ENCODE results near the gene ARID1A.

Gene ARID1A

DNA sequence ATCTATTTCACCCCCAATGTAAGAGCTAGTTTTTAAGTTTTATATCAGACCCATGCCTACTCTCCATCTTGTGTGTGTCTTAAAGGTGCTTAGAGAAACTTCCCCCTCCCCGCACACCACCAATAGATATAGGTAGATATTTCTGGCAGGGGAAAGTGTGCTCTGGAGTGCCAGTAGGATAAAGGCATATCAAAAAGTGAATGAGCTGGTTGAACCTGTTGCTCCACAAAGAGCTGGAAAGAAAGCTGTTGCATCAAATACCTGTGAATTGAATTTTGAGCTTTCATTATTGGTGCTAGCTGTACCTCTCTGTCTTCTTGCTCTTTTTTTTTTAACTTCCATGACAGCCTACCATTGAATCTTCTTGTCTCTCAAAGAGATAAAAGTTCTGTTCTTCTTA, 32.8 kb downstream of the ARID1A start:
- DNase-seq (ENCODE audit: low spot score), result no peak

DNA sequence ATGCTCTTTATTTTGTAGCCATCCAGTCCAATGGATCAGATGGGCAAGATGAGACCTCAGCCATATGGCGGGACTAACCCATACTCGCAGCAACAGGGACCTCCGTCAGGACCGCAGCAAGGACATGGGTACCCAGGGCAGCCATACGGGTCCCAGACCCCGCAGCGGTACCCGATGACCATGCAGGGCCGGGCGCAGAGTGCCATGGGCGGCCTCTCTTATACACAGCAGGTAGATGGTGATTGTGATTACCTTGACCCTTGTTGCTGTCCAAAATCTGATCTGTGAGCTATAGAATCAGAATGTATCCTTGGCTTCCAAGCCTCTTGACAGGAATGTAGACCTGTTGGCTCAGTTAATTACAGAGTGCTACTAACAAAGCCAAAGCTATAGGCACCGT, 33.8 kb downstream of the ARID1A start:
- DNase-seq (ENCODE audit: low spot score), result no peak

DNA sequence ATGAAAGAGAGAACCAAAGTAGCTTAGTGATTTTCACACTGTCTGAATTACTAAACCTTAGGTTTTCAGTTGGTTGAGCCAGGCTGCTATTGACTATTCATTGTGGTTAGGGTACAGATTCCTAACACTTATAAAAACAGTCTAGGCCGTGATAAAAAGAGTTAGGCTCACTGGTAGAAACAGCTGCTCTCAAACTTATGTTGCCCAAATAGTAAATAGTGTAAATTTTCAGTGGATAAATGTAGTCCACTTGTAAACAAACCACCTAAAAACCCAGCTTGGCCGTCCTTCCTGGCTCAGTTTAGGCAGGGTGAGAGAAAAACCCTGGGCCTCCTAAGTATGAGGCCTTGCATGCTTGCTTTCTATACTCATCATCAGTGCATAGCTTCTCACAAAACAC, 34.9 kb downstream of the ARID1A start:
- DNase-seq (ENCODE audit: low spot score), result no peak

DNA sequence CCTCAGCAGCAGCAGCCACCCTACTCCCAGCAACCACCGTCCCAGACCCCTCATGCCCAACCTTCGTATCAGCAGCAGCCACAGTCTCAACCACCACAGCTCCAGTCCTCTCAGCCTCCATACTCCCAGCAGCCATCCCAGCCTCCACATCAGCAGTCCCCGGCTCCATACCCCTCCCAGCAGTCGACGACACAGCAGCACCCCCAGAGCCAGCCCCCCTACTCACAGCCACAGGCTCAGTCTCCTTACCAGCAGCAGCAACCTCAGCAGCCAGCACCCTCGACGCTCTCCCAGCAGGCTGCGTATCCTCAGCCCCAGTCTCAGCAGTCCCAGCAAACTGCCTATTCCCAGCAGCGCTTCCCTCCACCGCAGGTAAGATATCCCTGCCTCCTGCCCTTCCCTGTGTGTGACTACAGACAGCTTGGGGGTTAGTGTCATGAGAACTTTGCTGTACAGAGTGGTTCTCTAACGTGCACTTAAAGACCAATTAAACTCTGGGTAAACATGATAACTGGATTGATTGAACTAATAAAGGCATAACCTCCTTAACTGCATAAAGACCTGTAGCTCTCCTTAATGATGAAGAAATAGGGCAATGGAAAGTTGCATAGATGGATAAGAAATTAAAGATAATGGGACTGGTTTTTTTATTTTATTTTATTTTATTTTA, 35.6 kb downstream of the ARID1A start:
- no peak for DNase-seq (ENCODE audit: low spot score)

DNA sequence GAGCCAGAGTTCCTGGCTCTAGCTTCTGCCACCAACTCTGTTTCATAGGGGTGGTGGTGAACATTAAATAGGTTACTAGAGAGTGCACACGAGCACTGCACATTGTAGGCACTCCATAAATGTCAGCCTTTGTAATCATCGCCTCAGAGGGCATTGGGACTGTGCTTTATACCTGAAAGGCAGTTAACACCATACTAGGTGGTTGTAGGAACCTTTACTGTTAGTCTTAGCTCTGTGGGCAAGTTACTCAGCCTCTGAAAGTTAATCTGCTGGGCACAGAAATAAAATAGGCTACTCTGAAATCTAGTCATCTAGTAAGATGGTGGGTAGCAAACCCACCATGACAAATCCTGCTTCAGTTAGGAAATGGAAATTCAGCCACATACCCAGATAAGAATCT, 37.6 kb downstream of the ARID1A start:
- no peak for DNase-seq (ENCODE audit: low spot score)

DNA sequence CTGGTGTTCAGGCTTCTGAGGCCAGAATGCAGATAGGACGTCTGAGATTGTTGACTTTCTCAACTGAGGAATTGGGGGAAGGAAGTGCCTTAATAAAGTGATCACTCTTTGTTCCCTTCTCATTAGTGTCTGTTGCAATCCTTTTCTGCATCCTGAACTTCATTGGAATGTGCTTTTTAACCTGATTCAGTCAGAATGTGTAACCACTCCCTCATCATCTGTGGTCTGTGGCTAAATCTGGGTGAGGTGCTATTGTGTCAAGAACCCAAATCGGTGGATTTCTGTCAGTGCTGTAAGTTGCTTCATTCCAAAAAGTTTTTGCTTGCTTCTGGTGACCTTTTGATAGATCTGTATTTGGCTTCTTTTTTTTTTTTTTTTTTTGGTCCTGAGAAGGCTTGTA, 38.2 kb downstream of the ARID1A start:
- DNase-seq (ENCODE audit: low spot score), result no peak

DNA sequence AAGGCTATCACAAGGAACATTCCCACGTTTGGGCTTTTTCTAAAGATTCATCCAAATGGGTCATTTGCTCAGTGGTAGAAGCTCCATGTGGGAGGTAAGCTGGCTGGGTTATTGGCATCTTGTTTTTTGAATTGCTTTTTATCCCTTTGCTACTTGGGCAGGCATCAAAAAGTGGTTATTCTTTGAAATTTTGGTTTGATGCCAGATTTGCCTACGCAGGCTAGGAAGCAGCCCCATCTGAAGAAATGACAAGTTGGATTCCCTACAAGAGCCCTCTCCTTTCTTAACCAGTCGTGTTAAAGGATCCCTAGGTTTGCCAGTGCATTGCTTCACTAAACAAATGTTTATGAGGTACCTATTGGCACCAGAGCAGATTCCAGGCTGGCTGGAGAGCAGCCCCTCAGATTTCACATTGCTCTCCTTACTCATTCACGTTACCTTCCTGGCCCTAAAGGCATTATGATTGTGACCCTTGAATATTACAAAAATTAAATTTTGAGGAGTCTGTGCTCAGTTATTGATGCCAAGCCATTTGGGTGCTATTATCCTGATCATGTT, 38.8 kb downstream of the ARID1A start:
- DNase-seq (ENCODE audit: low spot score), result no peak

DNA sequence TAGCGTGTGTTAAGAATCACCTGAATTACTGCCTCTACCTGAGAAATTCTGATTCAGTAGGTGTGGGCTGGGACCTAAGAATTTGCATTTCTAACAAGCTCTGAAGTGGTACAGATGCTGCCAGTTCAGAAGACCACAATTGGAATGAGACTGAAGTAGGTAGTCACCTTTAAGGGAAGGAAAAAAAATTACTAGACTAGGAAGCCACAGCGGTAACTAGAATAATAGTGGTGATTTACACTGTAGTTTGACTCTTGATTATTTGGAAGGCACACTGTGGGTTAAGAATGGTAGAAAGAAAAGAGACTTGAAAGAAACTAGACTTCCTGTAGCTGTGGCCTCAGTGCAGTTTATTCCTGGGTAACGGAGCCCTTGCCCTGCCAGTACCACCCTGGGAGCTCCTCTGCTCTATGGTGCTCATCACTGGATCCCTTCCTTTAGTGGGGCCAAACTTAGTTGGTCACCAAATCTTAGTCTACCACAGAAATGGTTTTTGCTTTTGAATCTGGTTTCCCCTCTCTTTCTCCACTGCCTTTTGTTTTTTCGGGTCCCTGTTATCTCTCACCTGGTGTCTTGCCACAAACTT, 43.6 kb downstream of the ARID1A start:
- DNase-seq (ENCODE audit: low spot score), result no peak

DNA sequence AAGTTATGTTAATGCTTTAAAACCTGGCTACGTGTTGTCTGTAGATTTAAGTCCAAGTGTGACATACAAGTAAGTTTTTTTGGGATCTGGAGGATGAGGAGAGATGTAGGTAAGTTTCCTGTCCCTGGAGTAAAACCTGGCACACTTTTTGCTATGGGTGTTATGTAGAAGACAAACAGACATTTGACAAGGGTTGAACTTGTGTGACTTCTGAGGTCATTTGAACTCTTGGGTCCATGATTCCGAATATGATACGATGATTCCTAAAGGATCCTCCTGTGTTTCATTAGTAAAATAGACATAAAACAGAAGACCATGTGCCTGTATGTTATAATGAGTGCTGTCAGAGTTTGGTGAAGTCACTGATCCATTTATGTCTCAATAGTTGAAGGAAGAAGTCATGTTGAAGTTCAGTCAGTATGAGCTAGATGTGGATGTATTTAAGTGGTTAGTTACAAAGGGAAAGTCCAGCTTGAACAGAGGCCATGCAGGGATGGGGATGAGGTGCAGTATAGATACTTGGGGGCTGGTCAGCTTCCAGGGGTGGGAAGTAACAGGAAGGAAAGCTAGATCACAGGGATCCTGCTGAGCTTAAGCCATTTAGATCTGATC, 44.3 kb downstream of the ARID1A start:
- no peak for DNase-seq (ENCODE audit: low spot score)

DNA sequence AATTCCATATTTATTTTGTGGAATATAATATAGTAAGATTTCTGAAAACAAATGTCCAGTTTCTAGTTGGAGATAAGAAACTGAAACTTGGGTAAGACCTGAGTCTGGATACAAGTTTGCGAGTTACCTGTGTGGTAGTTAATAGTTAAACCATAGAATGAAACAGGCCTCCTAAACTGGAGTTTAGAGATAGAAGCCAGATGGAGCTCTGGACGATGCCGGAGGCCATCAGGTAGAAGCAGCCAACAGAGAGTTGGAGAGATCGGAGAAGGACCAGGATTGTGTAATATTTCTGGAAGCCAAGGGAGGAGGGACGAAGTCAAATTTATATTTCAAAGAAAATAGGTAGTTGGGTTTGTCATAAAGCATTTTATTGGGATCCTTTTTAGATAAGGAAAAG, 45.1 kb downstream of the ARID1A start:
- no peak for DNase-seq (ENCODE audit: low spot score)

DNA sequence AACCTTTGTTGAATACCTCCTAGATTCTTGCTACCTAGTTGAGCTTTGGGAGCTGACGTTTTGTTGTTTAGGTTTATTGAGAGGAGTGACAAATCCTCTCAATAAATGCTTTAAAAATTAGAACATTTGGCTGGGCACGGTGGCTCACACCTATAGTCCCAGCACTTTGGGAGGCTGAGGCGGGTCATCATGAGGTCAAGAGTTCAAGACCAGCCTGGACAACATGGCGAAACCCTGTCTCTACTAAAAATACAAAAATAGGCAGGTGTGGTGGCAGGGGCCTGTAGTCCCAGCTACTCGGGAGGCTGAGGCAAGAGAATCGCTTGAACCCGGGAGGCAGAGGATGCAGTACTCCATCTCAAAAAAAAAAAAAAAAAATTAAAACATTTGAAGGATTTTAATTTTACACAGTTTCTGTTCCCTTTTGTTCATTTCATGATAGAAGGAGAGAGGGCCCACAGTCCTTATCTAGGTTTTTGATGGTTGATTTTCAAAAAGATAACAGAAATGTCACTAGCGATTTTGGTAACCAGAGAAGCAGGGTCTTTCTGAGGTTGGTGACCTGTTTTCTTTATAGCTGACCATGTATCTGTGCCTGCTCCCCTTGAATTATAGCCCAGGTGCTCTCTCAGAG, 47.7 kb downstream of the ARID1A start:
- no peak for DNase-seq (ENCODE audit: low spot score)

DNA sequence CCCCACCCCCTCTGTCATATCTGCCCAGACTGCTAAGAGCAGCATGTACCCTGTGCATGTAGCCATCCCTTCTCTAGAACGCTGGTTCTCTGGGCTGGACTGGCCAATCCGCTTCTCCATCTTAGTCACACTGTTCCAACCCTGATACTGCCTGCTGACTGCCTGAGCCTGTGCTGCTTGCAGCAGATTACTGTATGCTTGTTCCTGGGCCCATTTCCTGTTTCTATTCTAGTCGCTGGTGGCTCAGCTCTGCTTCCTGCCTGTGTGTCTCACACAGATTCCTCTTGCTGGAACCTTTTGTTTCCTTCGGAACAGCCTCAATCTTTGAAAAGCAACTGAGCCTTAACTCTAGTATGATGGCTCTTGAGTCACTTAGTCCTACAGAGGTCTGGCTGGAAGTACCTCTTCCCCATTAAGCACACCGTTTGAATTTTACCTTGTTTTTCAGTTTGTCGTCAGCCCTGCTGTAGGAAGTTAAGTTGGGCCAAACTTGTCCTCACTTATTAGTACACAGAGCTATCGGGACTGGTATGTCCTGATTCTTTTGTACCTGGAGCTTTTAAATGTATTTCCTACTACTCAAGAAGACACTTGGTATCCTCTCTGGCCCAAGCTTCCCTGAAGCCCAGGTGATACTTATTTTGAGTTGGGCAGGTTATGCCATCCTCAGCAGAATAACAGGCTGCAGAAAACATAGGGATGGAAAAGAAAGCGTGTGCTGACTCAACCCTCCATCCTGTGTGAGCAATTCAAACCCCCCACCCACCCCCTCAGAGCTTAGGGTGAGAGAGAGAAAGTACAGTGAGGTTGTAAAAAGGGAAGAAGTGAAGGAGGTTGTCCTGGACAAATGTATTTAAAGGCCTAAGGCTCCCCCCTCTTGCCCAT, 48.5 kb downstream of the ARID1A start:
- peak; percentile 57 for DNase-seq (ENCODE audit: low spot score)

DNA sequence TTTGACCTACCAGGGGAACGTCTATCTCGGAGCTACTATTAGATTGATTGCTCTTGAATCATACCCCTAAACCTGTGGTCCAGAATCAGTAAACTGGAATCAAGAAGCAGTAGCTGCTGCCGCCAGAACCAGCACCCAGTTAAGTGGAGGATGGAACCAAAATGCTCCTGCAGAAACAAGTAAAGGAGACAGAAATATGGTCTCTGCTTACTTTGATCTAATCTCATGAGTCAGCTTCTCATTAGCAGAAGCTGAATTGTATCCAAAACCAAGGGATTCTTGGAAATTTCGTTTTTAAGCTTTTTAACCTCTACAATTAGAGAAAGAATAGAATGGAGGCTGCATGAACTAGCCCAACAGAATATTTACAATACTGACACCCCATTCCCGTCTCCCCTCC, 49.4 kb downstream of the ARID1A start:
- no peak for DNase-seq (ENCODE audit: low spot score)

DNA sequence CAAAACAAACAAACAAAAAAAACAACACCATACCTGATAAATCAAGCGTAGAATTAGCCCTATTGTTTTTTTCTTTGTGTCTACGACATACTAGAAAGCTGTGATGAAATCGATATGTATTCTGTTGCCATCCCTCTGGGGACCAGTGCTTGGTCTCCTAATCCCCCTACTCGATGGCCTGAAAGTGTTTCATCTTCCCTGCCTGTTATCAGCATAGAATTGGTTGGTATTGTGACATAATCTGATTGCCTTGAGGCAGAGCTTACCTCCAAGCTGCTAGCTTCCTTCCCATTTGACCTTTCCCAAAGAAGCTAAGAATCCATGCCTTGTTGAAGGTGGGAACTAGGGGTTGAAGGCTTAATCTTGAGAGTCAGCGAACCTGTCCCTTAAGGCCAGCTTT, 51.2 kb downstream of the ARID1A start:
- DNase-seq (ENCODE audit: low spot score), result no peak

DNA sequence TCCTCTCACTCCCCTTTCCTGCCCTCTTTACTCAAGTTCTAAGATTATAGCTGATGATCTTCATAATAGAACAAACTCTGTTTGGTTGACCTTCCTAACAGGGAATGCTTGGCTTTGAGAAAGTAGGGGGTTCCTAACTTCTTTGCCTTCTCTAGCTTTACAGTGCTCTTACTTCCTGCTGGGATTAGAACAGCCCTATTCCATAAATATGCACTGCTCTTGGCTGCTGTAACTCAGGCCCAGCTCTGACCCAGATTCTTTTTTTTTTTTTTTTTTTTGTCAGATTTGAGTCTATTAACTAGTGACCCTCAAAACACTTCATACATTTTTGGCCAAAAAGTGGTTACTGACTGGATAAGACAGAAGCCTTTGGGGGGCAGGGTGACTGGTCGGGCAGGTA, 52.5 kb downstream of the ARID1A start:
- DNase-seq (ENCODE audit: low spot score), result no peak

DNA sequence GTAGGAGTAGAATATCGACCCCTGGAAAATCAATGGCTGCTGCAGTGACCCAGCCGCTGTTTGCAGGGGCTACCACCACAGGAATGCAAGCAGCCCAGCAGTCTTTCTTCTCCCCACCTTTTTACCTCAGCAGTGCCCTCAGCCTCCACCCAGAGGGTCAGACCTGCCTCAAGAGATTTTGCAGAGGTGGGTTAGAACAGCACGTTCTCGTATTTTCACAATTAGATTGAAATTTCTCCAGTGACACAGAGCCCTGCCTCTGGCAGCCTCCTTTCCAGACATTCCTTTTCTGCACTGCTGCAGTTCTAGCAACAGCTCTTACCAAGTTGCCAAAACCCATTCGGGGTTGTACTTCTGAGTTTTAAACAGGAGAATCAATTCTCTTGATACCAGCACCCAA, 53.6 kb downstream of the ARID1A start:
- DNase-seq (ENCODE audit: low spot score), result no peak

DNA sequence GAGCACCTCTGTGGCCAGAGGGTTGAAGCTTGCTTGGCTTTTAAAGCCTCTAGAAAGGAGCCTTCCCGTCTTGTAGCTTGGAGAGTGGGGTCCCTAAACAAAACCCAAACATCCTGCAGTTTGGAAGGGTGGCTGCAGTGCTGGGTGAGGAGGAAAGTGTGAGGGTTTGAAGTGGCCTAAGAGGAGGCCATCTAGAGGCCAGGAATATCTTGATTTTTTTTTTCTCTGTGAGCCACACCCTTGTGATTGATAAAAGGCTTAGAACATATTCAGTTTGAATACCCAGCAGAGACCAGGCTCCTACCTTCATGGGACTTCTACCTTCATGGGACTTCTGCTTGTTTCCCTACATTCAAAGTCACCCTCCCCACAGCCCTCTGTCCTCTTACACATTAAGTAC, 54.6 kb downstream of the ARID1A start:
- DNase-seq (ENCODE audit: low spot score), result no peak

DNA sequence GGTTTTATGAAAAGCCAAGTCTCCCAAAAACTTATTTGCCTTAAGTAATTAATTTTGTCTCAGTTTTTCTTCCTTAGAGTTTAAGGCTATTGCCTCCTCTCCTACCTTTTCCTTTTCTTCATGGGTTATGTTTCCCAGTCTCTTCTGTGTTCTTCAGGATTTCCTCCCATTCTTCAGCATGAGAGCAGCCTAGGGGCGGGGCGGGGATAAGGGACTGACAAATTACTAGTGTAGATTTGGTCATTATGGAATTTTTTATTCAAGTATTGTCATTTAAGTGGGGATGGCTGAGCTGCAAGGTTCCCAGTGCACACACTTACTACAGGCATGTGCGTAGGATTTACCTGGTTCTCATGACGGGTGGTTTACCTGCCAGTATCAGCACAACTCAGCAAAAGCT, 56.7 kb downstream of the ARID1A start:
- DNase-seq (ENCODE audit: low spot score), result no peak

DNA sequence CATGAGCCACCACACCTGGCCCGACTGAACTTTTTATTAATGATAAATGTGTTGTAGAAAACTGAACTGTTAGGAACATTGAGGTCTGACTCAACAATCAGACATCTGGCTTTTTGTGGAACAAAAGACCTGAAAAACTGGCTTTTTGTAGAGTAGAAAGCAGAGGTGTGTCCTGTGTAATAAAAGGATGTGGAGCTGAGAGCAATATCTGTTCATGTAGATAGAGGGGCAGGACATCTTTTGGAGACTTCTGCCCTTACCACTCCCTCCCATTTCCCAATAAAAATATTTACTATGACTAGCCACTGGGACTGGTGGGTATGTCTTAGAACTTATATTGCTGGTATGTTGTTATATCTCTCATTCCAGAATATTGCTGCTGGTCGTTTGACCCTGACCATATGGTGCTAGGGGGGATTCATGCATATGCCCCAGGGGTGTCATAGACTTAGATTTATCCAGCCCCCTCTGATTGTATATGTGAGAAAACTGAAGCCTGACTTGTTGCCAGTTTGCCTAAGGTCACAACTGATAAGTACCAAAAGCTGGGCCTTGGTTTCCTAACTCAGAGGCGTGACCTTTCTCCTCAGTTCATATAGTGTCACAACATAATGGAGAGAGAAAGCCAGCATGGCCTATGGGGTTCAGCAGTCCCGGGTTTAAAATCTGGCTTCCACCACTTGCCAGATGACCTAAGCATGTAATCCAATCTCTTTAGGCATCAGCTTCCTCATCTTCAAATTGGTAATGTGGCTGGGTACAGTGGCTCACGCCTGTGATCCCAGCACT, 58.5 kb downstream of the ARID1A start:
- no peak for DNase-seq (ENCODE audit: low spot score)

DNA sequence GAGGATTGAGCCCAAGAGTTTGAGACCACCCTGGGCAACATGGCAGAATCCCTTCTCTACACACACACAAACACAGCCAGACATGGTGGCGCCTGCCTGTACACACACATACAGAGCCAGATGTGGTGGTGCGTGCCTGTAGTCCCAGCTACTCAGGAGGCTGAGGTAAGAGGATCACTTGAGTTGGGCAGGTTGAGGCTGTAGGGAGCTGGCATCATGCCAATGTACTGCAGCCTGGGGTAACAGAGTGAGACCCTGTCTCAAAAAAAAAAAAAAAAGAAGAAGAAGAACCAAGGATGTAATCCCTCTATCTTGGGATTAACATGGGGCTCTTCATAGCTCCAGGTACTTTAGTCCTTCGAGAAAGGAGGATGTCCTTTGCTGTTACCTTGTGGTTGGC, 62.5 kb downstream of the ARID1A start:
- DNase-seq (ENCODE audit: low spot score), result no peak

DNA sequence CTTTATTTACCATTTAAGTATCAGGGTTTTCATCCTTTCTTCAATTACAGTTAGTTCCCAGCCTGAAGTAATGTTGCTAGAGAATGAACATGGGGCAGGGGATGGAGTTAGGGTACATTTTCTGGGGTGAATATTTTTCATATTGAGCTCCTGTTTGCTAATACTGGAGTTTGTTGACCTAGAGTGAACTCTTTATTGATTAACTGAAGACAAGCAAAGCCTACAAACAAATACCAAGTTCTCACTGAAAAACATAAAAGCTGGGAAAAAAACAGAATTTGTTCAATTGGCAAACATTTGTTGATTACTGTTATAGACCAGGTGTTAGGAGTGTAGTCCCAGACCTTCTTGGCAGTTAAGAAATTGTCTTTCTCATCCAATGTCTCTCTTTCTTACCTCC, 63.7 kb downstream of the ARID1A start:
- no peak for DNase-seq (ENCODE audit: low spot score)

All from ecto neural progenitor cell (in vitro differentiated cells).